ENCODE data around the gene GNAI3. TPM values are rescaled to one million over a fixed set of nuclear protein-coding genes. Genes with fewer than 3 reads are reported as not detected.

The GNAI3 gene
- total RNA-seq, 1 experiment from 2014 or later, result 8.9 TPM

GRCh38 chr1:109619576-109620400 lies 71.4 kb downstream of the GNAI3 start, which contains the start of the genes AMPD2 and GNAT2:
AMPD2 (plus strand) TSS chr1:109619837; CDS start chr1:109621176, 1,339 bp downstream.
GNAT2 (minus strand) TSS chr1:109619616; CDS start chr1:109612870, 6,746 bp downstream.
- peak; percentile 33 for DNase-seq (ENCODE audit: low spot score)
- in situ Hi-C loops (cut with HindIII; ENCODE audit: low sequenced_read_pairs), result no loop called here

GRCh38 chr1:109620401-109620791 lies 72.0 kb downstream of the GNAI3 start:
- peak; percentile 57 for DNase-seq (ENCODE audit: low spot score)
- in situ Hi-C loops (cut with HindIII; ENCODE audit: low sequenced_read_pairs), result no loop called here

- DNase-seq (ENCODE audit: low spot score), result peak; percentile 92
- in situ Hi-C loops (cut with HindIII; ENCODE audit: low sequenced_read_pairs), result no loop called here
Observed at GRCh38 chr1:109620841-109621286, 72.4 kb downstream of the GNAI3 start.

DNA sequence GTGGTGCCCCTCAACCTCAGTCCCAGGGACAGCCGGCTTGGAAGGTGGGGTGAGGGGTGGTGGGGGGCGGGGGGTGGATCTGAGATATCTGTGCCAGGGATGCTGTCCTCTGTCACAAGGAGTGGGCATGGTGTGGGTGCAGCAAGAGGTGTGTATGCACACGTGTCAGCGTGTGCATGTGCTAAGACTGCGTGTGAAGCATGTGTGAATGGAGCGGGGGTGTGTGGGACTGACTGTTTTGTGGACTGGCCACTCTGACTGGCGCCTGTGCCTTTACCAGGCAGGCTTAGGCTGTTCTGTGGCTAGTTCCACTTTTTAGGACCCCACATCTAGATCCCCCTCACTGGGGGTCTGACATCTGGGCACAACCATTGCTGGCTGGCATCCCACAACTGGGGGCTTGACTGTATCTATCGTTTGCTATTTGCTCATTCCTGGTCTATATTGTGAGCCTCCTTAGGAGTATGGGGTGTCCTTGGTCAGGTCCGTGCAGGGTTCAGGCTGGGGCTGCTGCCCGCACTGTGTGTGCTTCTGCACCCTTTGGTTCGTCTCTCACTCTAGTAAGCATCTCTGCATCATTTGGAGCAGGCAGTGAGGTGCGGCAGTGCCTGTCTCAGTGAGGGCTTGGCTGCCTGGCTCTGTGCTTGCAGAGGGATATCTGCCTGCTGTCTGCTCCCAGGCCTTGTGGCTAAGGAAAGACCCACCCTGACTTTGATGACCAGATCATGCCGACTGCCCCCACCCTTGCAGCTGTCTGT lies 73.1 kb downstream of the GNAI3 start:
- peak; percentile 46 for DNase-seq (ENCODE audit: low spot score)
- in situ Hi-C loops (cut with HindIII; ENCODE audit: low sequenced_read_pairs), result no loop called here

GRCh38 chr1:109622137-109622892 lies 73.9 kb downstream of the GNAI3 start:
- DNase-seq (ENCODE audit: low spot score), result no peak
- in situ Hi-C loops (cut with HindIII; ENCODE audit: low sequenced_read_pairs), result no loop called here

DNA sequence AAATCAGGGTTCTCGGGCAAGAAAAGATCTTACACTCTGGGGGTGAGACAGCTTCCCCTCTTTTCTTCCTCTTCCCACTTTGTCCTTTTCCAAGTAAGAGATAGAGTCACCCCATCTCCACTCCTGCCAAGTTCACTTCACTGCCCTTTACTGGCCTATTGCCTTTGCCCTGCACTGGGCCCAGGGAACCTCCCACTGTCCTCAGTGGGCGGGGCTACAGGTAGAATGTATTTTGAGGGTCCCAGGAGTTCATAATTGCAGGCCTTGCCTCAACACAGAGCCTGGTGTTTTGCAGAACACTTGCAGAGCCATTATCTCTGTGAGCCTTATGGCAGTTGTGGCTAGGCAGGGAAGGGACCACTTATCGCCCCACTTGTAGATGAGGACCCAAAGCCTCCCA lies 74.5 kb downstream of the GNAI3 start:
- no peak for DNase-seq (ENCODE audit: low spot score)
- in situ Hi-C loops (cut with HindIII; ENCODE audit: low sequenced_read_pairs), result no loop called here

DNA sequence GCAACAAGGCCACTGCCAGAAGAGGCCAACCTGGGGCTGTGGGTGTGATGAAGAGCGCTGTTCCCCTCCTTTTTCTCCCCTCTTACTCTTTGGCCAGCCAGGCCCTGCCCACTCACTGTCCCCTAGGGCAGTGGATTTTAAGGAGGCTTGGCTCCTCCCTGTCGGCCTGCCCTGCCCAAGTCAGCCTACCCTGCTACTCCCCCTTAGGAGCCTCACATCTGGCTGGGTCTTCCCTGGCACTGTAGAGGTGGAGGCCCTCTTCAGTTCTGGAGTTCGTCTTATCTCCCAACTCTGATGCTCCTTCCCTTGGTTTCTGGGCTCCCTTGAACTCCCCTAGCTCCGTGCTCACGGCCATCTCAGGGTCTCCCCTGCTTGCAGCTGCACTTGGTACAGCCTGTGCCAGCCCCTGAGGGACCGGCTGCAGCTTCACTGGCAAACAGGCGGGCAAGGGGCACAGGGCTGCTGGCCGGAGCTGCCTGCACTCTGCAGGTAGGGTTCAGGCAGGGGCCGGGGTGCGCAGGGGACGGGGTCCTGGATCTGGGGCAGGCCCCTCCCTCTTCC lies 75.3 kb downstream of the GNAI3 start:
- in situ Hi-C loops (cut with HindIII; ENCODE audit: low sequenced_read_pairs), result no loop called here

GRCh38 chr1:109624201-109625010 lies 76.0 kb downstream of the GNAI3 start:
- in situ Hi-C loops (cut with HindIII; ENCODE audit: low sequenced_read_pairs), result no loop called here
- no peak for DNase-seq (ENCODE audit: low spot score)

More for the DNA sequence above, 75.3 kb downstream of the GNAI3 start:
- DNase-seq (ENCODE audit: low spot score), result no peak

- in situ Hi-C loops (cut with HindIII; ENCODE audit: low sequenced_read_pairs), result no loop called here
- no peak for DNase-seq (ENCODE audit: low spot score)
Observed at GRCh38 chr1:109625176-109625575, 76.8 kb downstream of the GNAI3 start.

DNA sequence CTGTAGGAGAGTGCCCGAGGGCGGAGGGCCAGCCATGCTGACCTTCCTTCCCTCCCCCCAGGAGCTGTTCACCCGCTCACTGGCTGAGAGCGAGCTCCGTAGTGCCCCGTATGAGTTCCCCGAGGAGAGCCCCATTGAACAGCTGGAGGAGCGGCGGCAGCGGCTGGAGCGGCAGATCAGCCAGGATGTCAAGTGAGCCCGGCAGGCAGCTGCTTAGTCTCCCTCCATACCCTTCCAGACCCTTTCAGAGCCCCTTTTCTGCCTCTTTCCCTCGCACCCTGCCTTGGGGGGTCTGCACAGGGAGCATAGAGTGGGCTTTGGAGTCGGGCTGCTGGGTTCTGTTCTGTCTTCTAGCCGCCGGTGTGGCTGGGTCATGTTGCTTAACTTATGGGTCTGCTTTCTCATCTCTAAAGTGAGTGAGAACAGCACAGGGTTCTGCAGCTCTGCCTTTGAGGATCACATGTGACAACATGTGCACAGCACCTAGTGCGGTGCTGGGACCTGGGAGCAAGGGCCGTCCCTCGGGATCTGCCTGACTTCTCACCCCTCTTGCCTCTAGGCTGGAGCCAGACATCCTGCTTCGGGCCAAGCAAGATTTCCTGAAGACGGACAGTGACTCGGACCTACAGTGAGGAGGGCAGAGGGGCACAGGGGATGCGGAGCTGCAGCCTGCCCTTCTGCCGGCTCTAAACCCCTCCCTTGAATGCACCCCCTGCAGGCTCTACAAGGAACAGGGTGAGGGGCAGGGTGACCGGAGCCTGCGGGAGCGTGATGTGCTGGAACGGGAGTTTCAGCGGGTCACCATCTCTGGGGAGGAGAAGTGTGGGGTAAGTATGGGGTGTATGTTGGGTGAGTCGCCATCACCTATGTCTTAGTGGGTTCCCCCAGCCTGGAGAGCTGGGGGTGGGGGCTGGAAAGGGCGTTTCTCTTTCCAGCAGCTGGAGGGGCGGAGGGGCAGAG lies 77.5 kb downstream of the GNAI3 start:
- no peak for DNase-seq (ENCODE audit: low spot score)
- in situ Hi-C loops (cut with HindIII; ENCODE audit: low sequenced_read_pairs), result no loop called here

GRCh38 chr1:109626682-109627408 lies 78.4 kb downstream of the GNAI3 start:
- no peak for DNase-seq (ENCODE audit: low spot score)
- in situ Hi-C loops (cut with HindIII; ENCODE audit: low sequenced_read_pairs), result no loop called here

- DNase-seq (ENCODE audit: low spot score), result no peak
- in situ Hi-C loops (cut with HindIII; ENCODE audit: low sequenced_read_pairs), result no loop called here
Observed at GRCh38 chr1:109627692-109628399, 79.4 kb downstream of the GNAI3 start.

DNA sequence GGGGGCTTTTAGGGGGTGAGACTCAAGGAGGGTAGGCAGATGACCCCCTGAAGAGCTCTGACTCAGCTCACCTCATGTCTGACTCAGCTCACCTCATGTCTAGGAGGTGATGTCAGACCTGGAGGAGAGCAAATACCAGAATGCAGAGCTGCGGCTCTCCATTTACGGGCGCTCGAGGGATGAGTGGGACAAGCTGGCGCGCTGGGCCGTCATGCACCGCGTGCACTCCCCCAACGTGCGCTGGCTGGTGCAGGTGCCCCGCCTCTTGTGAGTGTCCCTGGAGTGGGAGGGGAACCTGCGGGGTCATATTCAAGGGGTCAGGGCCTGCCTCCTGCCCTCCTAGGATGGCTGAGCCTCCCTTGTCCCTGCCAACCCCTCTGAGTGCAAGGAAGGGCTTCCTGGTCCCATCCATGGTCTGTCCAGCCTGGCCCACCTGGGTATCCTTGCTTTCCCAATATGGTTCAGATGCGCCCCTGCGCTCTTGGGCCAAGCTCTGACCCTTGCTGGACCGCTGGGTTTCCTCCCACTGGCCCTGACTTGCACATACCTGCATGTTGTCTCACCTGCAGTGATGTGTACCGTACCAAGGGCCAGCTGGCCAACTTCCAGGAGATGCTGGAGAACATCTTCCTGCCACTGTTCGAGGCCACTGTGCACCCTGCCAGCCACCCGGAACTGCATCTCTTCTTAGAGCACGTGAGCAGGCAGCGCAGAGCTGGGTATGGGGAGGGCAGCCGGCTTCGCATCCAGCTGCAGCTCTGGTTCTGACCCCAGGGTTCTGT lies 80.3 kb downstream of the GNAI3 start:
- no peak for DNase-seq (ENCODE audit: low spot score)
- in situ Hi-C loops (cut with HindIII; ENCODE audit: low sequenced_read_pairs), result no loop called here

GRCh38 chr1:109629372-109630030 lies 81.1 kb downstream of the GNAI3 start:
- no peak for DNase-seq (ENCODE audit: low spot score)
- in situ Hi-C loops (cut with HindIII; ENCODE audit: low sequenced_read_pairs), result no loop called here

Data from G401 (cell line).